ENCODE results near the gene MRPL37. TPM values are rescaled to one million over a fixed set of nuclear protein-coding genes. Genes with fewer than 3 reads are reported as not detected.

The MRPL37 gene
- total RNA-seq, 2 donors from 2014 or later, result 73.7 to 91.5 TPM

- DNase-seq (ENCODE audit: low spot score), result no peak
- Histone ChIP-seq H3K4me3 (no peak overlapping the region), H3K9me3 (no peaks in the 10 kb centered on the region), H3K27me3 (replicated peaks; ENCODE audit: insufficient read depth) (no peaks in the 10 kb centered on the region), H3K27ac (no peak overlapping the region), H3K36me3 (peaks cover 17 to 42% of the 10 kb centered on the region in 2 donors), H3K4me1 (replicated peaks) (peaks cover 4% of the 10 kb centered on the region)
- TF ChIP-seq POLR2A (IDR thresholded peaks at IDR 0.05), result no peak
- WGBS, result 95% methylated on average over 9 of the region's 9 CpGs
- intact Hi-C loops (cut with DNase I), result no loop called here
Observed at GRCh38 chr1:54215523-54215922, 15.6 kb downstream of the MRPL37 start.

GRCh38 chr1:54218883-54219687 is 19.1 kb downstream of the MRPL37 start:
- intact Hi-C loops (cut with DNase I), result no loop called here
- Histone ChIP-seq H3K4me3 (no peak overlapping the region), H3K4me1 (replicated peaks) (peaks cover 4% of the 10 kb centered on the region), H3K27ac (peak overlapping the region; percentile 62 to 73), H3K36me3 (peaks cover 6 to 27% of the 10 kb centered on the region in 2 donors), H3K9me3 (no peaks in the 10 kb centered on the region), H3K27me3 (replicated peaks; ENCODE audit: insufficient read depth) (no peaks in the 10 kb centered on the region)
- DNase-seq (ENCODE audit: low spot score), result no peak
- no peak for TF ChIP-seq POLR2A (IDR thresholded peaks at IDR 0.05)
- TF ChIP-seq, protein P1, sequence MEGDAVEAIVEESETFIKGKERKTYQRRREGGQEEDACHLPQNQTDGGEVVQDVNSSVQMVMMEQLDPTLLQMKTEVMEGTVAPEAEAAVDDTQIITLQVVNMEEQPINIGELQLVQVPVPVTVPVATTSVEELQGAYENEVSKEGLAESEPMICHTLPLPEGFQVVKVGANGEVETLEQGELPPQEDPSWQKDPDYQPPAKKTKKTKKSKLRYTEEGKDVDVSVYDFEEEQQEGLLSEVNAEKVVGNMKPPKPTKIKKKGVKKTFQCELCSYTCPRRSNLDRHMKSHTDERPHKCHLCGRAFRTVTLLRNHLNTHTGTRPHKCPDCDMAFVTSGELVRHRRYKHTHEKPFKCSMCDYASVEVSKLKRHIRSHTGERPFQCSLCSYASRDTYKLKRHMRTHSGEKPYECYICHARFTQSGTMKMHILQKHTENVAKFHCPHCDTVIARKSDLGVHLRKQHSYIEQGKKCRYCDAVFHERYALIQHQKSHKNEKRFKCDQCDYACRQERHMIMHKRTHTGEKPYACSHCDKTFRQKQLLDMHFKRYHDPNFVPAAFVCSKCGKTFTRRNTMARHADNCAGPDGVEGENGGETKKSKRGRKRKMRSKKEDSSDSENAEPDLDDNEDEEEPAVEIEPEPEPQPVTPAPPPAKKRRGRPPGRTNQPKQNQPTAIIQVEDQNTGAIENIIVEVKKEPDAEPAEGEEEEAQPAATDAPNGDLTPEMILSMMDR (IDR thresholded peaks at IDR 0.05), result peak in 1 of 4 experiments; percentile 9
- 67% methylated on average over 11 of the region's 11 CpGs for WGBS

DNA sequence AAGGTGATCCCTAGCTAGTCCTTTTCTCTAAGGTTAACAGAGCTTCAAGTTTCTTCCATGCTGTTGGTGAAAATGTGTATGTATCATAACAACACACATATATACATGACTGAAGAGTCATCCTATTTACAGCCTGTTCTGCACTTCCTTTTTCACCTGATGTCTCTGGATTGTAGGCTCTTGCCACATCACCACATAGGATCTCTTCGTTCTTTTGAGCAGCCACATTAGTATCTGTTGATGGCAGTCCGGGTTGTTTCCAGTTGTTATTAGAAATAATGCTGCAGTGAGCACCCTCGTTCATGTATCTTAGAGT is 19.7 kb downstream of the MRPL37 start:
- Histone ChIP-seq H3K27me3 (replicated peaks; ENCODE audit: insufficient read depth) (no peaks in the 10 kb centered on the region), H3K27ac (peak overlapping the region; percentile 62 to 73), H3K4me1 (replicated peaks) (peaks cover 4% of the 10 kb centered on the region), H3K4me3 (no peak overlapping the region), H3K36me3 (peaks cover 6 to 27% of the 10 kb centered on the region in 2 donors), H3K9me3 (no peaks in the 10 kb centered on the region)
- TF ChIP-seq POLR2AphosphoS5 (IDR thresholded peaks at IDR 0.05) (no peak), POLR2A (IDR thresholded peaks at IDR 0.05) (no peak)
- TF ChIP-seq, protein P1 (IDR thresholded peaks at IDR 0.05), result no peak
- no peak for DNase-seq (ENCODE audit: low spot score)
- intact Hi-C loops (cut with DNase I), result no loop called here
- 56% methylated on average over 3 of the region's 3 CpGs for WGBS

DNA sequence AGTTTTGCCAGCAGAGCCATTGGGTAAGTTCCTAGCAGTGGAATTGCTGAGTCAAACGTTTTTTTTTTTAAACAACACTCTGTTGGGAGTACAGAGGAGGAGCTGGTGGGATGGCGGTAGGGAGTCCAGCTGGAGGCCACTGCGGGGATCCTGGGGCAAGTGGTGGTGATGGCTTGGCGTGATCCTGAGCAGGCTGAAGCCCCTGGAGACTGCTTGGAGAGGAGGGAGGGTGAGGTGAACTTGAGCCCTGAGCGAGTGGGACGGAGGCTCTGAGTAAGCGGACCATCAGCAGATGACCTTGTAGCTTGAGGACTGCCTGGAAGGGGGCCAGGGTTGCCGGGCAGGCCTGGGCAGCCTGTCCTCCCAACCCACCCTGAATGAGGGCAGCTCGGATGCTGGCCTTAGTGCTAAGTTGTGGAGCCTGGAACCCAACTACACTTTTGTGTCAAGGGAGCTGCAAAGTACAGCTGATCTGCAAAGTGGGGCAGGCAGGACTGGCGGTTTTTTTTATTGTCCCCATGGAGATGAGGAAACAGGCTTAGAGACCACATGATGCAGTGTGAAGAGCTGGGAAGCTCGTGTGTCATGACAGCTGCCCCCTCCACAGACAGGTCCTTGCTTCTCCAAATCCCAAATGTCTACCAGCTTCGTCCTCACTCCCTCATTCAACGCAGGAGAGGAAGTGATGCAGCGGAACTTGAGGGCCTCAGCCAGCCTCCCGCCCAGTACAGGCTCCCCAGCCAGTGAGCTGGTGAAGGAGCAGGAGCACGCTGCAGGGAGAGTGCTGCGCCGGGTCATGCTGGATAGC is 20.2 kb downstream of the MRPL37 start:
- Histone ChIP-seq H3K4me1 (replicated peaks) (peaks cover 4% of the 10 kb centered on the region), H3K4me3 (no peak overlapping the region), H3K27me3 (replicated peaks; ENCODE audit: insufficient read depth) (no peaks in the 10 kb centered on the region), H3K36me3 (peaks cover 6 to 21% of the 10 kb centered on the region in 2 donors), H3K9me3 (no peaks in the 10 kb centered on the region), H3K27ac (peak overlapping the region; percentile 62 to 73)
- 39% methylated on average over 18 of the region's 18 CpGs for WGBS
- TF ChIP-seq POLR2AphosphoS5 (IDR thresholded peaks at IDR 0.05) (no peak), POLR2A (IDR thresholded peaks at IDR 0.05) (no peak)
- TF ChIP-seq, protein P1 (IDR thresholded peaks at IDR 0.05), result no peak
- DNase-seq (ENCODE audit: low spot score), result no peak
- intact Hi-C loops (cut with DNase I), result no loop called here

- peaks cover 3 to 14% of the 10 kb centered on the region in 2 donors for H3K36me3 ChIP-seq
- H3K27me3 ChIP-seq (replicated peaks; ENCODE audit: insufficient read depth), result no peaks in the 10 kb centered on the region
- H3K27ac ChIP-seq, result no peak overlapping the region
- H3K4me3 ChIP-seq, result no peak overlapping the region
- H3K9me3 ChIP-seq, result no peaks in the 10 kb centered on the region
- intact Hi-C loops (cut with DNase I), result no loop called here
- peaks cover 4% of the 10 kb centered on the region for H3K4me1 ChIP-seq (replicated peaks)
- TF ChIP-seq POLR2A (IDR thresholded peaks at IDR 0.05) (no peak), POLR2AphosphoS5 (IDR thresholded peaks at IDR 0.05) (no peak)
- TF ChIP-seq, protein P1 (IDR thresholded peaks at IDR 0.05), result no peak
- DNase-seq (ENCODE audit: low spot score), result no peak
- 91% methylated on average over 11 of the region's 12 CpGs for WGBS
Observed at GRCh38 chr1:54221113-54221834, 21.3 kb downstream of the MRPL37 start.

All from prostate gland (tissue), 2 donors.